Fibroblast of skin of right biceps (primary cell): Measurements from ENCODE around the gene KRT9.

Experiments used
- DNase-seq: peaks from one replicate; pipeline ENCODE4 v3.0.0-alpha.2; 2013

Gene KRT9

DNA sequence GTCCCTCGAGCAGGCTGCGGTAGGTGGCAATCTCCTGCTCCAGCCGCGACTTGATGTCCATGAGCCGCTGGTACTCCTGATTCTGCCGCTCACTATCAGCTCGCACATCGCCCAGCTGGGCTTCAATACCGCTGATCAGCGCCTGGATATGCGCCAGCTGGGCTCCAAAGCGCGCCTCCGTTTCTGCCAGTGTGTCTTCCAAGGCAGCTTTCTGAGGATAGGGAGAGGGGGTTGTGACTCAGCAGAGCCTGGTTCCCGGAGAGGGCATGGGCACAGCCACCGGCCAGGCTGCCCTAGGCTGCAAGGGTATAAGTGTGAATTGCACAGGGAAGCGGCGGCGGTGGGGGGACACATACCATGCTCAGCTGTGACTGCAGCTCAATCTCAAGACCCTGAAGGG is 48.1 kb downstream of the KRT9 start:
- DNase-seq: no peak

DNA sequence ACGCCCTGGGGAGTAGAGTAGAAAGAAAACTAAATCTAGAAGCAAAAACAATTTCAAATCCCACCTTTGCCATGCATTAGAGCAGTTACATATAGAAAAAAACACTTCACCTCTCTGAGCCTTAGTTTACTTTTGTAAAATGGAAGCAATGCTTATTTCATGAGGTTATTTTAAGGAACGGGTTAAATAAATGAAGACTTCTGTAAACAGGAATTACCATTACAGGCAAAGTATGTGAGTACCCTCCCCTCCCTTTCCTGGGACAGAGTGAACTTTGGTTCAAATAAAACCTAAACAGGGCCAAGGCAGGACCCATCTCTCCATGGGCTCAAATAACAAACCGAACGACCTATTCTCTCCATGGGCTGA is 48.6 kb downstream of the KRT9 start:
- DNase-seq: no peak

DNA sequence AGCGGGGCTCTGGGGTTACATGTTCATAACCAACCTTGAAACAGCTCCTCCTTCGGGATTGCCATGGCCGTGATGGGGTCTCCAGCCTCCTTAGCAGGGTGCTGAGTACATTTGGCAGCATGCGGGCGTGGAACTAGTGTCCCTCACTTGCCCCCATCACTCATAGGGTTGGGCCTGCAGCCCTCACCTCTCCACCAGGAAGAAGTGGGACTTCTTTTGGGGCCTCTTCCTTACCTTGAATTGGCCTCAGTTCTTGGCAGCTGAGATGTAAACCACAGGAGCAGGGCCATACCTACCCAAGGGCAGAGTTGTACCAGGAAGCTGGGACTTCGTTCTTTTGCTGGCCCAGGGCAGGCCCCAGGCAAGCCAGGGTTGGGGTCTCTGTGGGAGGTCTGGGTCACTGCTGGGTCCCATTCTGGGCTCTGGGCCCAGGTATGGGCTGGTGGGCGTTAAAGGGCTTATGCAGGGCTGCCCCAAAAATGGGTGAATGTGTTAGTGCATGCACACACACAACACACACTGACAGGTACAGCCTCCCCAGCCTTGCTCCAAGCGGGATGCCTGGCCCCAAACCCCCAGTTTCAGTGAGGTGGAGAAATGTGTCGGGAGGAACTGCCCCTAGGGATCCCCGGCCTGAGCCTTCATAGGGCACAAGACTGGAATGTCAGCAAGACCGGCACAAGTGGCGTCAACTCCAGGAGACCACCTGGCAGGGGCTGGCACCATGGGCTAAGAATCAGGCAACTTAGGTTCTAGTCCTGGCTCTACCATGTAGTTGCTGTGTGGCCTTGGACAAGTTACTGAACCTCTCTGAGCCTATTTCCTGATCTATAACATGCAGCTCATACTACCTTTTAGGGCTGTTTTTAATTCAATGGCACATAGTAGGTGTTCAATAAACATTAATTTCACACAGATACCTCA is 49.3 kb downstream of the KRT9 start:
- no peak for DNase-seq

DNA sequence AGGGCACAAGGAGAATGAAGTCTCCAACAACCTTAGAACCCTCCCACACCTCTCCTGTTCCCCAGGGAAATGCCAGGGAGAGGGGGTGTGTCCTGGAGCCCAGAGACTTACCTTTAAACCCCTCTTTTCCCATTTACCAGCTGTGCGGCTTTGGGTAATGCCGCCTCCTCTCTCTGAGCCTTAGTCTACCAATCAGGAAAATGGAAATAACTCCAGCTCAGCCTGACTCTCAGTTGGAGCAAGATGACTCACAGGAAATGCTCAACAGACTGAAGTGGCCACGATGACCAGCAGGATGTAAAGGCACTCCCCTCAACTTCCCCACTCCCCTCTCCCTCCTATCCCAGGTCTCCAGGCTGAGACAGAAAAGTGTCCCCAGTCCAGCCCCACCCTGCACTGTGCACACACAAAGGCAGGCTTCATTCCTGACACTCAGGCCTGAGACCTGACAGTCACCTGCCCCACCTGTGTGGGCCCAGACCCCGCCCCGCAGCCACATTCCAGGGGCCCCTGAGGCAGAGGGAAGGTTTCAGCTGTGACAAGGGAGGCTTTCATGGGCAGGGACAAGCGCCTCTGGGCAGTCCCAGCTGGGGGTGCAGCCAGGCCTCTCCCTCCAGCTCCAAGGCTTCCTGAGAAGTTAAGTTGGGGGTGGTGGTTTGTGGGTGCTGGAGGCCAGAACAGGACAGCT is 50.1 kb downstream of the KRT9 start:
- DNase-seq: peak; percentile 81

DNA sequence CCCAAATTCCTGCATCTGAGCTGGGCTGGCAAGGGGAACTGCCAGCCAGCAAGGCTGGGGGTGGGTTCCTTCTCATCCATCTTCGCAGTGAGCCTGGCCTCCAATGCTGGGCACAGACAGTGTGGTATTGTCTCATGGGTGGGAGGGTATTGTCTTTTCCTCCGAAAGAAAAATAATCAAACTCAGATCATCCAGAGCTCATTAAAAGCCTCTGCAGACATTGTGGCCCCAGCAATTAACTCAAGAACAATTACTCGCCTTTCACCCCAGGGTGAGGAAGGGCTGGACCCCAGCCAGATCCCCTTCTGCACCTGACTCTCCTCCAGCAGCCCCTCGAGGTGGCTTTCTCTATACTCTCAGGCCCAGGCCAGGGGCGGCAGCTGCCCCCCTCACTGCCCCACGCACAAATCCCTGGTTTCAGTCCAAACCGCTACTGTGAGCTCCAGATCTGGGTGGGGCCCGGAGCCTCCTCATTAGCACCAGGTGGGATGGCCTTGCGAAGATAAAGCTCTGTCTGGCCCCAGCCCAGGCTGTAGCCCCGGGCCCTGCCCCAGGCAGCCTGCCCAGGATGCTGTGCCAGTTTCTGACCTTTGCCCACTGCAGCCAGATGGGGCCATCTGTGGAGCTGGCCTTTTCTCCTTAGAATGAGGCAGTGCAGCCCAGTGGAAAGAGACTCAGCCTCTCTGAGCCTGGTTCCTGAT is 50.9 kb downstream of the KRT9 start:
- DNase-seq: no peak

DNA sequence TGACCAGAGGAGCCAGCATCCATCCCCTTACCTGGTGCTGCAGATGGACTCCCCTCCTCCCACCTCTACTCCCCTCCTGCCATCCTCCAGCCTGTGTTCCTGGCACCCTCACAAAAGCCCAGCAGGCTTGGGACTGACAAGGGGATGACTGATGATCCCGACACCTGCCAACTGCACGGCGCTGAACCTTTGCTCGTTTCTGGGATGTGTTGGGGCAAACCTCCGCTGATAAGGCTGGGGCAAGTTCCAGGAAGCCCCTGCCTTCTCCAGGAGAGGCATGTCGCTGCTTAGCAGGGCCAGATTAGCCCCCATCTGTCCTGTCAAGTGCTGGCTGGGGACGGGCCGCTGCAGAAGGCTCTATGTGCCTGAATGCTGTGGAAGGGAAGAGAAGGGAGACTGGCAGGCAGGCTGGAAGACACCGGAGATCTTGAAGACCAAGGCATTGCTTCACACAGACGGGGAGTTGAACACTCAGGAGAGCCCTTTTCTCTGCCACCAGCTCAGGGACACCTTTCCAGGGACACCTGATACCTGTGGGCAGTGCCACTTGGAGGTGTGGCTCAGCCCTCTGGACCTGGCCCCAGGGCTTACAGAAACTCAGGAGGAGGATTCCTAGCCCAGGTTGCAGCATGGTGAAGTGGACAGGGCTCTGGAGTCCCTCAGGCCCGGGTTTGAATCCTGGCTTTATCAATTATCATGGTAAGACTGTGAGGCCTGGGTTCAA is 52.2 kb downstream of the KRT9 start:
- DNase-seq: no peak

DNA sequence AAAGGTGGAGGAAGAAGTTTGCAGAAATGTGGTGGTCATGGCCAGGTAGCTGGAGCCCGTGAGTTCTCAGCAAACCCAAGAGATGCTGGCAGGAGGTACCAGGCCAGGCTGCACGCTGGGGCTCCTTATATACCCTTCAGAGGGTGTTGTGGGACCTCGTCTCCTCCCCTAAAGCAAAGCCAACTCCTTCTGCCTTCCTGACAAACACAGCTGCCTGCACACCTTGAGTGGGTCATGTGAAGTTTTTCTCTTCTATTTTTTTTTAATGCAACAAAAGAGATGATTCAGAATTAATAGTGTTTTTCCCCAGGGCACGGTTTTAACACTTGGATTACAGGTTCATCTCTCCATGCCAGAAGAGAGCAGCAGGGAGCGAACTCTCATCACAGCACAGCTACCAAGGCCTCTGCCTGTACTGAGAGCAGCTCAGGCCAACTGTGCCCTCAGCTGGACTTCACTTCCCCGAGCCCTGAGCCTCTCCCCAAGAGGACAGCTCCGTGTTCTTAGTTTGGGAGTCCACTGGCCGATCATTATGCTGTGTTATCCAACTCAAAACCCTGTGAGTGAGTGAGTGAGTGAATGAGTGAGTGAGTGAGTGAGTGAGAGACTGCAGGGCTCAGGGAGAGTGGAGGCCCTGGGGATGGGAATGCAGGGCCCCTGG is 52.9 kb downstream of the KRT9 start, which contains the start of gene KRT15:
KRT15 (minus strand) TSS at position 102 of the 661 bp plus-strand sequence; CDS start at position 39, 63 bp downstream.
- no peak for DNase-seq

DNA sequence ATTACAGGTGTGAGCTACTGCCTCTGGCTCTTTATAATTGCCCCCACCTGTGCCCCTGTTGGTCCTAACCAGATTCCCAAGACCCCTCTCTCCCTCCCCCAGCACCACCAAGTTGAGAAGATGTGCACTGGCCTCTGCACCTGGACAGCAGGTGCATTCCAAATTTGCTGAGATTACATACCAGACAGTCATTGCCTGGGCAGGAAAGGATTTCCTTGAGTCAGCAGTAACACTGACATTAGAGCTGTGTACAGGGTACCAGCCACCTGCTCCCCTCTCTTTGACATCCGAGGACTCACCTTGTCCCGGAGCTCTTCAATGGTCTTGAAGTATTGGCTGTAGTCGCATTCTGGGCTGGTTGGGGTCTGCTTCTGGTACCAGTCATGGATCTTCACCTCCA is 53.8 kb downstream of the KRT9 start:
- no peak for DNase-seq

DNA sequence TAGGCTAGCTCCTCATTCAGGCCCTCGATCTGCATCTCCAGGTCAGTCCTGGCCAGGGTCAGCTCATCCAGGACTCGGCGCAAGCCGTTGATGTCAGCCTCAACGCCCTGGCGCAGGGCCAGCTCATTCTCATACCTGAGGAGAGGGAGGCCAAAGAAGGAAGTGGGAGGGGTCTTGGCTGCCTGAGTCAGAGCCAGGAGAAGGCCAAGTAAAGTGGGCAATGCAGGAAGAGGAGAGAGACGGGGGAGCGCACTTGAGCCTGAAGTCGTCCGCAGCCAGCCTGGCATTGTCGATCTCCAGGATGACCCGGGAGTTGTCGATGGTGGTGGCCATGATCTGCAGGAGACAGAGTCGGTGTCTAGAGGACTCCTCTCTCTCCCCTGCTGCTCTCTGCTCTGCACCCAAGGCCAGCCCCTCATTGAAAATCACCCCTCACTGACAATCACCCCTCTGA is 55.0 kb downstream of the KRT9 start:
- DNase-seq: no peak

DNA sequence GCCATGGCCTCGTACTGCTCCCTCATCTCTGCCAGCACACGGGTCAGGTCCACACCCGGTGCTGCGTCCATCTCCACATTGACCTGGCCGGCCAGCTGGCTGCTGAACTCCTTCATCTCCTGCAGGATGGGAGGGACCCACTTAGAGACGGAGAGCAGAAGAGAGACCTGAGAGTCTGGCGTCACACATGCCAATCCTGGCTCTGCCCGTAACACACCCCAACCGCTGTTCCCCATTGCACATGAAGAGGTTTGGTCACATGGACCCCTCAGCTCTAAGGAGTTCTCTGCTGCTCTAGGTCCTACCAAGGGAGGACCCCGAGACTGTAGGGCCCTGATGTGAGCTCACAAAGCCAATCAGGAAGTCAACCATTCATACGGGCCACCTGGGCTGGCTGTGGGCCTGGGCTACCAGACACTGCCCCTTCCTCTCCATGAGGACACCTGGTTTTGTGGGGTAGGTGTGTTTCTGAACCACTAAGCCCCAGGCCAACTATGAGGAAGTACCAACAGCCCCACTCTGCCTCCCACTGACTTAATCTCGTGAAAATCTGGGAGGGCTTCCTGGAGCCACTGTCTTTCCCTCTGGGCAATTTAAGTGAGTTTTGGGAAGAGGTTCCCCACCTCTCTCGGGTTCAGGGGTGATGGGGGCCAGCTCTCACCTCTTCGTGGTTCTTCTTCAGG is 55.6 kb downstream of the KRT9 start:
- no peak for DNase-seq
